ENCODE measurements around the gene TIPIN. TPM values are rescaled to one million over a fixed set of nuclear protein-coding genes. Genes with fewer than 3 reads are reported as not detected.
"Not testable (repeated sequence)": the region's sequence is repeated elsewhere in the genome, so short reads cannot be mapped to it uniquely, and the experiment has no call there.

Gene TIPIN
- total and polyA plus RNA-seq, 2 experiments from 2014 or later: 5.4 to 6.4 TPM

- no peaks in the 10 kb centered on the region for H3K9me3 ChIP-seq (ENCODE audit: low read depth)
- no peak for TF ChIP-seq CTCF (IDR thresholded peaks at IDR 0.05; ENCODE audit: poor library complexity)
- H3K36me3 ChIP-seq (replicated peaks; ENCODE audit: insufficient read depth, low read depth): no peaks in the 10 kb centered on the region
- H3K9me2 ChIP-seq (replicated peaks; ENCODE audit: insufficient read depth): no peaks in the 10 kb centered on the region
- DNase-seq (ENCODE audit: low spot score): no peak
- peak overlapping the region; percentile 64 for H2AFZ ChIP-seq
- H3K27ac ChIP-seq: peak overlapping the region; percentile 67
- H3K4me3 ChIP-seq: peak overlapping the region; percentile 46
- H3K4me2 ChIP-seq: peak overlapping the region; percentile 84
- no peaks in the 10 kb centered on the region for H4K20me1 ChIP-seq (ENCODE audit: insufficient read depth, poor library complexity, severe bottlenecking)
- 16% methylated on average over 12 of the region's 12 CpGs for WGBS (ENCODE audit: low lambda C conversion rate, missing lambda C conversion rate)
- no peaks in the 10 kb centered on the region for H3K4me1 ChIP-seq (ENCODE audit: insufficient read depth)
- no peaks in the 10 kb centered on the region for H3K27me3 ChIP-seq
- H3K79me2 ChIP-seq: no peaks in the 10 kb centered on the region
Measured at GRCh38 chr15:66356077-66356358, 467 bp downstream of the TIPIN start.

- H3K9me2 ChIP-seq (replicated peaks; ENCODE audit: insufficient read depth); H3K4me1 ChIP-seq (ENCODE audit: insufficient read depth); DNase-seq (ENCODE audit: low spot score); H3K36me3 ChIP-seq (replicated peaks; ENCODE audit: insufficient read depth, low read depth); H3K27ac ChIP-seq; H3K27me3 ChIP-seq; H3K9me3 ChIP-seq (ENCODE audit: low read depth); H3K4me3 ChIP-seq; H2AFZ ChIP-seq; H4K20me1 ChIP-seq (ENCODE audit: insufficient read depth, poor library complexity, severe bottlenecking); H3K4me2 ChIP-seq; H3K79me2 ChIP-seq: not testable (repeated sequence)
- WGBS (ENCODE audit: low lambda C conversion rate, missing lambda C conversion rate): 69% methylated on average over 5 of the region's 5 CpGs
Measured at GRCh38 chr15:66348530-66348929, 8.0 kb downstream of the TIPIN start.

GRCh38 chr15:66328771-66329170 is 27.7 kb downstream of the TIPIN start:
- H3K36me3 ChIP-seq (replicated peaks; ENCODE audit: insufficient read depth, low read depth): no peaks in the 10 kb centered on the region
- DNase-seq (ENCODE audit: low spot score): no peak
- no peaks in the 10 kb centered on the region for H3K9me2 ChIP-seq (replicated peaks; ENCODE audit: insufficient read depth)
- H2AFZ ChIP-seq: no peak overlapping the region
- no peak overlapping the region for H3K4me2 ChIP-seq
- H3K27ac ChIP-seq: no peak overlapping the region
- H3K79me2 ChIP-seq: no peaks in the 10 kb centered on the region
- no peaks in the 10 kb centered on the region for H3K4me1 ChIP-seq (ENCODE audit: insufficient read depth)
- H3K9me3 ChIP-seq (ENCODE audit: low read depth): no peaks in the 10 kb centered on the region
- no peaks in the 10 kb centered on the region for H3K27me3 ChIP-seq
- H4K20me1 ChIP-seq (ENCODE audit: insufficient read depth, poor library complexity, severe bottlenecking): no peaks in the 10 kb centered on the region
- TF ChIP-seq EZH2 (IDR thresholded peaks at IDR 0.05; ENCODE audit: borderline replicate concordance) (no peak), EZH2phosphoT487 (IDR thresholded peaks at IDR 0.05; ENCODE audit: low read depth, severe bottlenecking, unreplicated experiment) (no peak), CTCF (IDR thresholded peaks at IDR 0.05; ENCODE audit: poor library complexity) (no peak)
- H3K4me3 ChIP-seq: no peak overlapping the region
- 91% methylated on average over 14 of the region's 14 CpGs for WGBS (ENCODE audit: low lambda C conversion rate, missing lambda C conversion rate)

GRCh38 chr15:66327736-66328135 is 28.7 kb downstream of the TIPIN start:
- no peaks in the 10 kb centered on the region for H3K27me3 ChIP-seq
- H3K9me2 ChIP-seq (replicated peaks; ENCODE audit: insufficient read depth): no peaks in the 10 kb centered on the region
- 95% methylated on average over 4 of the region's 4 CpGs for WGBS (ENCODE audit: low lambda C conversion rate, missing lambda C conversion rate)
- H2AFZ ChIP-seq: no peak overlapping the region
- H3K4me2 ChIP-seq: no peak overlapping the region
- TF ChIP-seq EZH2phosphoT487 (IDR thresholded peaks at IDR 0.05; ENCODE audit: low read depth, severe bottlenecking, unreplicated experiment) (no peak), CTCF (IDR thresholded peaks at IDR 0.05; ENCODE audit: poor library complexity) (no peak), EZH2 (IDR thresholded peaks at IDR 0.05; ENCODE audit: borderline replicate concordance) (no peak)
- no peaks in the 10 kb centered on the region for H3K36me3 ChIP-seq (replicated peaks; ENCODE audit: insufficient read depth, low read depth)
- no peak overlapping the region for H3K27ac ChIP-seq
- H3K79me2 ChIP-seq: no peaks in the 10 kb centered on the region
- no peaks in the 10 kb centered on the region for H3K9me3 ChIP-seq (ENCODE audit: low read depth)
- H3K4me1 ChIP-seq (ENCODE audit: insufficient read depth): no peaks in the 10 kb centered on the region
- H4K20me1 ChIP-seq (ENCODE audit: insufficient read depth, poor library complexity, severe bottlenecking): no peaks in the 10 kb centered on the region
- no peak overlapping the region for H3K4me3 ChIP-seq
- no peak for DNase-seq (ENCODE audit: low spot score)
